ENCODE results near the gene NDUFB8. TPM values are rescaled to one million over a fixed set of nuclear protein-coding genes. Genes with fewer than 3 reads are reported as not detected.

NDUFB8 gene
- total and polyA plus RNA-seq, 10 of the 15 experiments (the other 5 are each of a cell fraction or from before 2014, with no cell fraction given), result 180 to 572 (median 382) TPM

DNA sequence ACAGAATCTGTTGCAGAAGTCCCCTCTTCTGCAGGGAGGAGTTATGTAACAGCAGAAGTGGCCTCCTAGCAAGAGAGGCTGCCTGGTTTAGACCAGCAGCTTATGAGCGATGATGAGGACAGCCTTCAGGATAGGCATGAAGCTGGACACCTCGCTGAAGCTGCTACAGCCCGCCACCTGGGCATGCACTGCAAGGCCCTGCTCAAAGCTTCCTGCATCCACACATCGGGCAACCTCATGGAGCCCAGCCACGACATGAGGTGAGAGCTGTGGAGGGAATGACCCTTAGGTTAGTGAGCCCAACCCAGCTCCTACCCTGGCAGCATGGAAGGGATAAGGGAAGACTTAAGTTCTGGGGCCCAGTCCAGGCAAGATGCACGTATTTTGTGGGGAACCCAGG is 42.1 kb downstream of the NDUFB8 start:
- CTCF ChIA-PET, result no interaction called here
- TF ChIP-seq, protein P1, sequence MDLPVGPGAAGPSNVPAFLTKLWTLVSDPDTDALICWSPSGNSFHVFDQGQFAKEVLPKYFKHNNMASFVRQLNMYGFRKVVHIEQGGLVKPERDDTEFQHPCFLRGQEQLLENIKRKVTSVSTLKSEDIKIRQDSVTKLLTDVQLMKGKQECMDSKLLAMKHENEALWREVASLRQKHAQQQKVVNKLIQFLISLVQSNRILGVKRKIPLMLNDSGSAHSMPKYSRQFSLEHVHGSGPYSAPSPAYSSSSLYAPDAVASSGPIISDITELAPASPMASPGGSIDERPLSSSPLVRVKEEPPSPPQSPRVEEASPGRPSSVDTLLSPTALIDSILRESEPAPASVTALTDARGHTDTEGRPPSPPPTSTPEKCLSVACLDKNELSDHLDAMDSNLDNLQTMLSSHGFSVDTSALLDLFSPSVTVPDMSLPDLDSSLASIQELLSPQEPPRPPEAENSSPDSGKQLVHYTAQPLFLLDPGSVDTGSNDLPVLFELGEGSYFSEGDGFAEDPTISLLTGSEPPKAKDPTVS (IDR thresholded peaks at IDR 0.05; ENCODE audit: low read depth, low read length), result no peak
- TF ChIP-seq RB1 (IDR thresholded peaks at IDR 0.05; ENCODE audit: borderline replicate concordance) (no peak), POLR2A (IDR thresholded peaks at IDR 0.05; ENCODE audit: low read depth, low read length) (no peak), SMAD1 (IDR thresholded peaks at IDR 0.05; ENCODE audit: low read depth, partially characterized antibody) (no peak), CHD4 (IDR thresholded peaks at IDR 0.05) (no peak), BACH1 (IDR thresholded peaks at IDR 0.05; ENCODE audit: borderline replicate concordance) (no peak), EGR1 (IDR thresholded peaks at IDR 0.05; ENCODE audit: borderline replicate concordance in 1 of 2, low read depth in 2 of 2, low read length in 2 of 2) (no peak), IRF4 (IDR thresholded peaks at IDR 0.05; ENCODE audit: low read depth, low read length) (no peak), CREM (IDR thresholded peaks at IDR 0.05; ENCODE audit: low read depth) (no peak)
- TF ChIP-seq, protein P2, sequence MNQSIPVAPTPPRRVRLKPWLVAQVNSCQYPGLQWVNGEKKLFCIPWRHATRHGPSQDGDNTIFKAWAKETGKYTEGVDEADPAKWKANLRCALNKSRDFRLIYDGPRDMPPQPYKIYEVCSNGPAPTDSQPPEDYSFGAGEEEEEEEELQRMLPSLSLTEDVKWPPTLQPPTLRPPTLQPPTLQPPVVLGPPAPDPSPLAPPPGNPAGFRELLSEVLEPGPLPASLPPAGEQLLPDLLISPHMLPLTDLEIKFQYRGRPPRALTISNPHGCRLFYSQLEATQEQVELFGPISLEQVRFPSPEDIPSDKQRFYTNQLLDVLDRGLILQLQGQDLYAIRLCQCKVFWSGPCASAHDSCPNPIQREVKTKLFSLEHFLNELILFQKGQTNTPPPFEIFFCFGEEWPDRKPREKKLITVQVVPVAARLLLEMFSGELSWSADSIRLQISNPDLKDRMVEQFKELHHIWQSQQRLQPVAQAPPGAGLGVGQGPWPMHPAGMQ (IDR thresholded peaks at IDR 0.05; ENCODE audit: borderline replicate concordance), result no peak
- TF ChIP-seq, protein P3, sequence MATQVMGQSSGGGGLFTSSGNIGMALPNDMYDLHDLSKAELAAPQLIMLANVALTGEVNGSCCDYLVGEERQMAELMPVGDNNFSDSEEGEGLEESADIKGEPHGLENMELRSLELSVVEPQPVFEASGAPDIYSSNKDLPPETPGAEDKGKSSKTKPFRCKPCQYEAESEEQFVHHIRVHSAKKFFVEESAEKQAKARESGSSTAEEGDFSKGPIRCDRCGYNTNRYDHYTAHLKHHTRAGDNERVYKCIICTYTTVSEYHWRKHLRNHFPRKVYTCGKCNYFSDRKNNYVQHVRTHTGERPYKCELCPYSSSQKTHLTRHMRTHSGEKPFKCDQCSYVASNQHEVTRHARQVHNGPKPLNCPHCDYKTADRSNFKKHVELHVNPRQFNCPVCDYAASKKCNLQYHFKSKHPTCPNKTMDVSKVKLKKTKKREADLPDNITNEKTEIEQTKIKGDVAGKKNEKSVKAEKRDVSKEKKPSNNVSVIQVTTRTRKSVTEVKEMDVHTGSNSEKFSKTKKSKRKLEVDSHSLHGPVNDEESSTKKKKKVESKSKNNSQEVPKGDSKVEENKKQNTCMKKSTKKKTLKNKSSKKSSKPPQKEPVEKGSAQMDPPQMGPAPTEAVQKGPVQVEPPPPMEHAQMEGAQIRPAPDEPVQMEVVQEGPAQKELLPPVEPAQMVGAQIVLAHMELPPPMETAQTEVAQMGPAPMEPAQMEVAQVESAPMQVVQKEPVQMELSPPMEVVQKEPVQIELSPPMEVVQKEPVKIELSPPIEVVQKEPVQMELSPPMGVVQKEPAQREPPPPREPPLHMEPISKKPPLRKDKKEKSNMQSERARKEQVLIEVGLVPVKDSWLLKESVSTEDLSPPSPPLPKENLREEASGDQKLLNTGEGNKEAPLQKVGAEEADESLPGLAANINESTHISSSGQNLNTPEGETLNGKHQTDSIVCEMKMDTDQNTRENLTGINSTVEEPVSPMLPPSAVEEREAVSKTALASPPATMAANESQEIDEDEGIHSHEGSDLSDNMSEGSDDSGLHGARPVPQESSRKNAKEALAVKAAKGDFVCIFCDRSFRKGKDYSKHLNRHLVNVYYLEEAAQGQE (IDR thresholded peaks at IDR 0.05; ENCODE audit: low read depth, low read length), result no peak
- TF ChIP-seq, protein P4, sequence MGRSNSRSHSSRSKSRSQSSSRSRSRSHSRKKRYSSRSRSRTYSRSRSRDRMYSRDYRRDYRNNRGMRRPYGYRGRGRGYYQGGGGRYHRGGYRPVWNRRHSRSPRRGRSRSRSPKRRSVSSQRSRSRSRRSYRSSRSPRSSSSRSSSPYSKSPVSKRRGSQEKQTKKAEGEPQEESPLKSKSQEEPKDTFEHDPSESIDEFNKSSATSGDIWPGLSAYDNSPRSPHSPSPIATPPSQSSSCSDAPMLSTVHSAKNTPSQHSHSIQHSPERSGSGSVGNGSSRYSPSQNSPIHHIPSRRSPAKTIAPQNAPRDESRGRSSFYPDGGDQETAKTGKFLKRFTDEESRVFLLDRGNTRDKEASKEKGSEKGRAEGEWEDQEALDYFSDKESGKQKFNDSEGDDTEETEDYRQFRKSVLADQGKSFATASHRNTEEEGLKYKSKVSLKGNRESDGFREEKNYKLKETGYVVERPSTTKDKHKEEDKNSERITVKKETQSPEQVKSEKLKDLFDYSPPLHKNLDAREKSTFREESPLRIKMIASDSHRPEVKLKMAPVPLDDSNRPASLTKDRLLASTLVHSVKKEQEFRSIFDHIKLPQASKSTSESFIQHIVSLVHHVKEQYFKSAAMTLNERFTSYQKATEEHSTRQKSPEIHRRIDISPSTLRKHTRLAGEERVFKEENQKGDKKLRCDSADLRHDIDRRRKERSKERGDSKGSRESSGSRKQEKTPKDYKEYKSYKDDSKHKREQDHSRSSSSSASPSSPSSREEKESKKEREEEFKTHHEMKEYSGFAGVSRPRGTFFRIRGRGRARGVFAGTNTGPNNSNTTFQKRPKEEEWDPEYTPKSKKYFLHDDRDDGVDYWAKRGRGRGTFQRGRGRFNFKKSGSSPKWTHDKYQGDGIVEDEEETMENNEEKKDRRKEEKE (IDR thresholded peaks at IDR 0.05), result no peak
- TF ChIP-seq, protein P5, sequence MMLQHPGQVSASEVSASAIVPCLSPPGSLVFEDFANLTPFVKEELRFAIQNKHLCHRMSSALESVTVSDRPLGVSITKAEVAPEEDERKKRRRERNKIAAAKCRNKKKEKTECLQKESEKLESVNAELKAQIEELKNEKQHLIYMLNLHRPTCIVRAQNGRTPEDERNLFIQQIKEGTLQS (IDR thresholded peaks at IDR 0.05; ENCODE audit: borderline replicate concordance, extremely low read depth, low read depth, low read length), result no peak

More for the DNA sequence above, 42.1 kb downstream of the NDUFB8 start:
- Histone ChIP-seq H3K4me1 (ENCODE audit: control insufficient read depth, insufficient read depth, low read length) (no peaks in the 10 kb centered on the region; the same call in 1 of the 2 replicates), H3K27me3 (replicated peaks in 1 of 2; ENCODE audit: control insufficient read depth in 2 of 2, insufficient read depth in 2 of 2, low read length in 1 of 2) (0 out of 4 replicates have a peak, but pooled peaks cover 0 to 3% of the 10 kb centered on the region in 2 experiments), H3K9ac (ENCODE audit: control insufficient read depth, insufficient read depth, low read length) (no peak overlapping the region), H4K20me1 (ENCODE audit: control insufficient read depth, insufficient read depth) (no peaks in the 10 kb centered on the region), H3K27ac (ENCODE audit: control insufficient read depth, insufficient read depth) (no peak overlapping the region), H3K4me3 (no peak overlapping the region), H3K79me2 (ENCODE audit: control insufficient read depth, insufficient read depth, low read length) (no peaks in the 10 kb centered on the region), H2AFZ (ENCODE audit: control insufficient read depth, low read depth, low read length) (no peak overlapping the region), H3K4me2 (ENCODE audit: control insufficient read depth, insufficient read depth) (no peak overlapping the region), H3K36me3 (ENCODE audit: control insufficient read depth in 2 of 2, insufficient read depth in 2 of 2, low read length in 1 of 2) (peaks cover 5 to 14% of the 10 kb centered on the region in 2 experiments; a peak in 3 of 4 replicates), H3K9me3 (replicated peaks; ENCODE audit: control insufficient read depth, insufficient read depth, low read length) (no peaks in the 10 kb centered on the region)
- intact Hi-C loops (cut with micrococcal nuclease; ENCODE audit: unreplicated experiment) (no loop called here), in situ Hi-C loops (cut with MboI) (no loop called here)
- FAIRE-seq (no peak), DNase-seq (ENCODE audit: low read depth, low spot score) (no peak), ATAC-seq (no peak)
- ChIA-PET POLR2A (interaction anchor here (0.5 kb wide), 1 partner anchor 9 kb away, joined by 5 read pairs; no protein-coding TSS in a partner anchor), SMC1A (ENCODE audit: uncharacterized antibody, unreplicated experiment) (no interaction called here), RAD21 (ENCODE audit: unreplicated experiment) (no interaction called here)
- no TSS peak for BruUV-seq (replicated peaks)
- 75% methylated on average over 6 of the region's 6 CpGs for WGBS (ENCODE audit: insufficient coverage, insufficient replicate concordance, low lambda C conversion rate, missing lambda C conversion rate)

Data from GM12878 (cell line).